ENCODE data around the gene FANCC.

The FANCC gene

GRCh38 chr9:95070549-95071021 is 246.9 kb downstream of the FANCC start:
- no peak overlapping the region for H2BK5ac ChIP-seq (ENCODE audit: low read depth, low read length, poor library complexity, severe bottlenecking)
- peak; percentile 67 for DNase-seq
- no peaks in the 10 kb centered on the region for H3K27me3 ChIP-seq (ENCODE audit: control insufficient read depth in 1 of 2, insufficient read depth in 1 of 2, low read length in 2 of 2)
- no peak overlapping the region for H2BK120ac ChIP-seq (ENCODE audit: low read depth, low read length)
- H2BK12ac ChIP-seq (ENCODE audit: low read length in 2 of 2): no peak overlapping the region
- H2AK5ac ChIP-seq (ENCODE audit: low read length, severe bottlenecking): no peak overlapping the region
- no peak overlapping the region for H3K18ac ChIP-seq (ENCODE audit: low read depth in 1 of 2, low read length in 2 of 2)
- H3K27ac ChIP-seq (ENCODE audit: low read length, poor library complexity, severe bottlenecking): no peak overlapping the region
- H3K9me3 ChIP-seq (ENCODE audit: control insufficient read depth, low read length): no peaks in the 10 kb centered on the region
- H2AFZ ChIP-seq (ENCODE audit: low read depth, low read length): no peak overlapping the region
- no peak overlapping the region for H3K4me3 ChIP-seq (ENCODE audit: insufficient read depth in 1 of 2, low read depth in 1 of 2, low read length in 2 of 2)
- no peak overlapping the region for H4K91ac ChIP-seq (ENCODE audit: low read length)
- no peak overlapping the region for H4K8ac ChIP-seq (ENCODE audit: low read length)
- peaks cover 50 to 52% of the 10 kb centered on the region in 2 experiments for H3K36me3 ChIP-seq (ENCODE audit: control insufficient read depth in 1 of 2, insufficient read depth in 2 of 2, low read depth in 1 of 2, low read length in 2 of 2)
- peaks cover 17% of the 10 kb centered on the region for H3K4me1 ChIP-seq (ENCODE audit: control insufficient read depth, insufficient read depth, low read depth, low read length)
- no peak overlapping the region for H2BK15ac ChIP-seq (ENCODE audit: low read depth, poor library complexity, severe bottlenecking)
- H3K9ac ChIP-seq (ENCODE audit: low read length): no peak overlapping the region
- WGBS: 68% methylated on average over 8 of the region's 8 CpGs
- no peak overlapping the region for H3K14ac ChIP-seq (ENCODE audit: low read length in 2 of 2)
- H3K23ac ChIP-seq (ENCODE audit: low read length in 2 of 2): peak overlapping the region in 1 of 2 experiments; percentile 11
- no peak overlapping the region for H3K4ac ChIP-seq (ENCODE audit: low read depth in 1 of 2, low read length in 2 of 2)
- H3K4me2 ChIP-seq (ENCODE audit: low read length, poor library complexity, severe bottlenecking): no peak overlapping the region
- peaks cover 6% of the 10 kb centered on the region for H3K79me1 ChIP-seq (replicated peaks; ENCODE audit: low read length, poor library complexity, severe bottlenecking)

- H3K9me3 ChIP-seq (ENCODE audit: control insufficient read depth, low read length): no peaks in the 10 kb centered on the region
Observed at GRCh38 chr9:95067897-95068296, 249.6 kb downstream of the FANCC start.

GRCh38 chr9:95067057-95067456 is 250.5 kb downstream of the FANCC start:
- no peak overlapping the region for H2AK5ac ChIP-seq (ENCODE audit: low read length, severe bottlenecking)
- no peak overlapping the region for H3K9ac ChIP-seq (ENCODE audit: low read length)
- H4K8ac ChIP-seq (ENCODE audit: low read length): no peak overlapping the region
- H3K14ac ChIP-seq (ENCODE audit: low read length in 2 of 2): no peak overlapping the region
- no peak overlapping the region for H3K4me2 ChIP-seq (ENCODE audit: low read length, poor library complexity, severe bottlenecking)
- no peak overlapping the region for H3K18ac ChIP-seq (ENCODE audit: low read depth in 1 of 2, low read length in 2 of 2)
- H3K79me1 ChIP-seq (replicated peaks; ENCODE audit: low read length, poor library complexity, severe bottlenecking): peaks cover 9% of the 10 kb centered on the region
- H3K27ac ChIP-seq (ENCODE audit: low read length, poor library complexity, severe bottlenecking): no peak overlapping the region
- H3K4me3 ChIP-seq (ENCODE audit: insufficient read depth in 1 of 2, low read depth in 1 of 2, low read length in 2 of 2): no peak overlapping the region
- no peak overlapping the region for H4K91ac ChIP-seq (ENCODE audit: low read length)
- H3K36me3 ChIP-seq (ENCODE audit: control insufficient read depth in 1 of 2, insufficient read depth in 2 of 2, low read depth in 1 of 2, low read length in 2 of 2): peaks cover 58 to 67% of the 10 kb centered on the region in 2 experiments
- H3K27me3 ChIP-seq (ENCODE audit: control insufficient read depth in 1 of 2, insufficient read depth in 1 of 2, low read length in 2 of 2): no peaks in the 10 kb centered on the region
- H2BK5ac ChIP-seq (ENCODE audit: low read depth, low read length, poor library complexity, severe bottlenecking): no peak overlapping the region
- H2AFZ ChIP-seq (ENCODE audit: low read depth, low read length): no peak overlapping the region
- no peak for DNase-seq
- H2BK15ac ChIP-seq (ENCODE audit: low read depth, poor library complexity, severe bottlenecking): no peak overlapping the region
- H2BK120ac ChIP-seq (ENCODE audit: low read depth, low read length): no peak overlapping the region
- H2BK12ac ChIP-seq (ENCODE audit: low read length in 2 of 2): no peak overlapping the region
- no peaks in the 10 kb centered on the region for H3K9me3 ChIP-seq (ENCODE audit: control insufficient read depth, low read length)
- H3K23ac ChIP-seq (ENCODE audit: low read length in 2 of 2): no peak overlapping the region
- WGBS: 98% methylated on average over 6 of the region's 6 CpGs
- H3K4me1 ChIP-seq (ENCODE audit: control insufficient read depth, insufficient read depth, low read depth, low read length): peaks cover 16% of the 10 kb centered on the region
- no peak overlapping the region for H3K4ac ChIP-seq (ENCODE audit: low read depth in 1 of 2, low read length in 2 of 2)

More at GRCh38 chr9:95067897-95068296, 249.6 kb downstream of the FANCC start:
- Histone ChIP-seq H3K9ac (ENCODE audit: low read length) (no peak overlapping the region), H3K27ac (ENCODE audit: low read length, poor library complexity, severe bottlenecking) (no peak overlapping the region), H3K4me1 (ENCODE audit: control insufficient read depth, insufficient read depth, low read depth, low read length) (peaks cover 14% of the 10 kb centered on the region), H3K79me1 (replicated peaks; ENCODE audit: low read length, poor library complexity, severe bottlenecking) (peaks cover 7% of the 10 kb centered on the region), H3K4me3 (ENCODE audit: insufficient read depth in 1 of 2, low read depth in 1 of 2, low read length in 2 of 2) (no peak overlapping the region), H3K27me3 (ENCODE audit: control insufficient read depth in 1 of 2, insufficient read depth in 1 of 2, low read length in 2 of 2) (no peaks in the 10 kb centered on the region), H2AK5ac (ENCODE audit: low read length, severe bottlenecking) (no peak overlapping the region), H4K91ac (ENCODE audit: low read length) (no peak overlapping the region), H3K18ac (ENCODE audit: low read depth in 1 of 2, low read length in 2 of 2) (no peak overlapping the region), H3K14ac (ENCODE audit: low read length in 2 of 2) (no peak overlapping the region), H2BK12ac (ENCODE audit: low read length in 2 of 2) (no peak overlapping the region), H3K4me2 (ENCODE audit: low read length, poor library complexity, severe bottlenecking) (no peak overlapping the region), H2BK120ac (ENCODE audit: low read depth, low read length) (no peak overlapping the region), H3K36me3 (ENCODE audit: control insufficient read depth in 1 of 2, insufficient read depth in 2 of 2, low read depth in 1 of 2, low read length in 2 of 2) (peaks cover 52 to 58% of the 10 kb centered on the region in 2 experiments), H3K23ac (ENCODE audit: low read length in 2 of 2) (no peak overlapping the region), H2BK15ac (ENCODE audit: low read depth, poor library complexity, severe bottlenecking) (no peak overlapping the region), H2BK5ac (ENCODE audit: low read depth, low read length, poor library complexity, severe bottlenecking) (no peak overlapping the region), H4K8ac (ENCODE audit: low read length) (no peak overlapping the region), H2AFZ (ENCODE audit: low read depth, low read length) (no peak overlapping the region), H3K4ac (ENCODE audit: low read depth in 1 of 2, low read length in 2 of 2) (no peak overlapping the region)
- no peak for DNase-seq
- no CpG with 5 or more reads among the region's 2 CpGs for WGBS

- H3K4ac ChIP-seq (ENCODE audit: low read depth in 1 of 2, low read length in 2 of 2): no peak overlapping the region
- H3K18ac ChIP-seq (ENCODE audit: low read depth in 1 of 2, low read length in 2 of 2): no peak overlapping the region
- H2BK12ac ChIP-seq (ENCODE audit: low read length in 2 of 2): peak overlapping the region in 1 of 2 experiments; percentile 12
- no peak overlapping the region for H2AFZ ChIP-seq (ENCODE audit: low read depth, low read length)
- H3K23ac ChIP-seq (ENCODE audit: low read length in 2 of 2): no peak overlapping the region
- H2AK5ac ChIP-seq (ENCODE audit: low read length, severe bottlenecking): no peak overlapping the region
- H3K4me1 ChIP-seq (ENCODE audit: control insufficient read depth, insufficient read depth, low read depth, low read length): peaks cover 10% of the 10 kb centered on the region
- no peak overlapping the region for H3K4me3 ChIP-seq (ENCODE audit: insufficient read depth in 1 of 2, low read depth in 1 of 2, low read length in 2 of 2)
- no peak overlapping the region for H2BK15ac ChIP-seq (ENCODE audit: low read depth, poor library complexity, severe bottlenecking)
- DNase-seq: no peak
- H4K91ac ChIP-seq (ENCODE audit: low read length): no peak overlapping the region
- peak overlapping the region; percentile 25 for H3K27ac ChIP-seq (ENCODE audit: low read length, poor library complexity, severe bottlenecking)
- H3K36me3 ChIP-seq (ENCODE audit: control insufficient read depth in 1 of 2, insufficient read depth in 2 of 2, low read depth in 1 of 2, low read length in 2 of 2): peaks cover 53 to 66% of the 10 kb centered on the region in 2 experiments
- no peak overlapping the region for H3K4me2 ChIP-seq (ENCODE audit: low read length, poor library complexity, severe bottlenecking)
- no peak overlapping the region for H2BK120ac ChIP-seq (ENCODE audit: low read depth, low read length)
- H3K9ac ChIP-seq (ENCODE audit: low read length): no peak overlapping the region
- peaks cover 15% of the 10 kb centered on the region for H3K79me1 ChIP-seq (replicated peaks; ENCODE audit: low read length, poor library complexity, severe bottlenecking)
- no peak overlapping the region for H3K14ac ChIP-seq (ENCODE audit: low read length in 2 of 2)
- H4K8ac ChIP-seq (ENCODE audit: low read length): no peak overlapping the region
- no peaks in the 10 kb centered on the region for H3K27me3 ChIP-seq (ENCODE audit: control insufficient read depth in 1 of 2, insufficient read depth in 1 of 2, low read length in 2 of 2)
- WGBS: 92% methylated on average over 11 of the region's 11 CpGs
- no peaks in the 10 kb centered on the region for H3K9me3 ChIP-seq (ENCODE audit: control insufficient read depth, low read length)
- H2BK5ac ChIP-seq (ENCODE audit: low read depth, low read length, poor library complexity, severe bottlenecking): no peak overlapping the region
Observed at GRCh38 chr9:95065224-95065623, 252.3 kb downstream of the FANCC start.

All from mesenchymal stem cell (in vitro differentiated cells and primary cell).